Neuronal stem cell (in vitro differentiated cells): ENCODE results near the gene MUCL3. TPM values are rescaled to one million over a fixed set of nuclear protein-coding genes. Genes with fewer than 3 reads are reported as not detected.

ENCODE experiments used
- DNase-seq: peaks from one replicate; pipeline ENCODE4 v3.0.0-alpha.2; 2013; ENCODE audit warnings: low spot score
- H2AFZ ChIP-seq: one replicate; pipeline ENCODE4 v1.6.1; 2013; ENCODE audit warnings: mild to moderate bottlenecking, low read length, inconsistent platforms
- H2AK5ac ChIP-seq: 2 replicates; pipeline ENCODE4 v1.6.1; 2013; ENCODE audit warnings: low read depth, mild to moderate bottlenecking, inconsistent platforms, low read length, moderate library complexity, mixed read lengths
- H2BK120ac ChIP-seq: 2 replicates; pipeline ENCODE4 v1.6.1; 2013; ENCODE audit warnings: low read depth, mild to moderate bottlenecking, inconsistent platforms, low read length, moderate library complexity, mixed read lengths
- H2BK12ac ChIP-seq: one replicate; pipeline ENCODE4 v1.6.1; 2013; ENCODE audit warnings: low read length, inconsistent platforms
- H2BK15ac ChIP-seq: 2 replicates; pipeline ENCODE4 v1.6.1; 2013; ENCODE audit warnings: mild to moderate bottlenecking, low read length, inconsistent platforms, mixed read lengths
- H2BK5ac ChIP-seq: one replicate; pipeline ENCODE4 v1.6.1; 2013; ENCODE audit warnings: inconsistent platforms, mild to moderate bottlenecking, low read length, moderate library complexity
- H3K14ac ChIP-seq: one replicate; pipeline ENCODE4 v1.6.1; 2013; ENCODE audit warnings: low read length, inconsistent platforms
- H3K18ac ChIP-seq: 2 replicates; pipeline ENCODE4 v1.6.1; 2013; ENCODE audit warnings: low read length, inconsistent platforms
- H3K23ac ChIP-seq: 2 replicates; pipeline ENCODE4 v1.6.1; 2013; ENCODE audit warnings: low read depth, mild to moderate bottlenecking, mixed read lengths, low read length, inconsistent platforms; ENCODE audit not compliant: poor library complexity
- H3K27ac ChIP-seq: replicated peaks from 3 replicates; pipeline ENCODE4 v1.5.1; 2013; ENCODE audit warnings: low read length, inconsistent platforms
- H3K27me3 ChIP-seq, 3 experiments: 2 replicates each; pipeline ENCODE4 v1.6.1; 2013; ENCODE audit warnings: low read length in 3 of 3, mild to moderate bottlenecking in 2 of 3, inconsistent platforms in 1 of 3, low read depth in 1 of 3, mixed read lengths in 1 of 3, moderate library complexity in 1 of 3; ENCODE audit not compliant: control insufficient read depth in 3 of 3, insufficient read depth in 3 of 3
- H3K36me3 ChIP-seq, 2 donors: replicated peaks in 1 of 2; 2 replicates each; pipeline ENCODE4 v1.6.1; 2013; ENCODE audit warnings: low read length in 2 of 2; ENCODE audit not compliant: control insufficient read depth in 2 of 2, insufficient read depth in 2 of 2
- H3K4ac ChIP-seq: 2 replicates; pipeline ENCODE4 v1.6.1; 2013; ENCODE audit warnings: inconsistent platforms, mild to moderate bottlenecking, low read length, moderate library complexity
- H3K4me1 ChIP-seq, 2 donors: 1 replicate in 1 of 2; 2 replicates in 1 of 2; pipeline ENCODE4 v1.6.1; 2013; ENCODE audit warnings: low read length in 2 of 2, low read depth in 1 of 2; ENCODE audit not compliant: control insufficient read depth in 2 of 2, insufficient read depth in 1 of 2
- H3K4me2 ChIP-seq: one replicate; pipeline ENCODE4 v1.6.1; 2013; ENCODE audit warnings: mild to moderate bottlenecking, low read length, inconsistent platforms; ENCODE audit not compliant: insufficient read depth, poor library complexity, severe bottlenecking
- H3K4me3 ChIP-seq, 2 donors: 2 replicates each; pipeline ENCODE4 v1.5.1; 2013; ENCODE audit warnings: low read length in 2 of 2, mild to moderate bottlenecking in 2 of 2, inconsistent platforms in 1 of 2, moderate library complexity in 1 of 2
- H3K79me1 ChIP-seq: one replicate; pipeline ENCODE4 v1.6.1; 2013; ENCODE audit warnings: low read depth, mild to moderate bottlenecking, inconsistent platforms, low read length, moderate library complexity
- H3K9ac ChIP-seq: one replicate; pipeline ENCODE4 v1.6.1; 2013; ENCODE audit warnings: mild to moderate bottlenecking, low read depth, low read length, inconsistent platforms; ENCODE audit not compliant: poor library complexity
- H3K9me3 ChIP-seq, 2 donors: replicated peaks in 1 of 2; 2 replicates each; pipeline versions ENCODE3 to v1.6.1; 2013; ENCODE audit warnings: low read length in 2 of 2, mild to moderate bottlenecking in 2 of 2, inconsistent platforms in 1 of 2, low read depth in 1 of 2, mixed read lengths in 1 of 2, moderate library complexity in 1 of 2; ENCODE audit not compliant: control insufficient read depth in 2 of 2, insufficient read depth in 1 of 2
- H4K8ac ChIP-seq: one replicate; pipeline ENCODE4 v1.6.1; 2013; ENCODE audit warnings: low read depth, mild to moderate bottlenecking, inconsistent platforms, low read length, moderate library complexity
- H4K91ac ChIP-seq: one replicate; pipeline ENCODE4 v1.6.1; 2013; ENCODE audit warnings: low read length, low read depth, mild to moderate bottlenecking, inconsistent platforms; ENCODE audit not compliant: poor library complexity
- WGBS, 2 donors: extraction: QIAGEN DNeasy Blood & Tissue Kit; methylation state at CpG; one replicate each; pipeline ENCODE4 v1.1.7; 2013; ENCODE audit warnings: missing lambda C conversion rate in 2 of 2, mixed read lengths in 1 of 2; ENCODE audit not compliant: insufficient read length in 2 of 2, insufficient replicate concordance in 1 of 2; ENCODE audit errors: extremely low coverage in 2 of 2; 5-methylcytosine and 5-hydroxymethylcytosine counted together
- polyA plus RNA-seq, 2 experiments: library from polyadenylated mRNA; stranded (reverse); fragments of 200-250 nt; gene quantifications; one replicate each; pipeline ENCODE4 v1.2.3, GENCODE V29; 2013

MUCL3 gene, protein sequence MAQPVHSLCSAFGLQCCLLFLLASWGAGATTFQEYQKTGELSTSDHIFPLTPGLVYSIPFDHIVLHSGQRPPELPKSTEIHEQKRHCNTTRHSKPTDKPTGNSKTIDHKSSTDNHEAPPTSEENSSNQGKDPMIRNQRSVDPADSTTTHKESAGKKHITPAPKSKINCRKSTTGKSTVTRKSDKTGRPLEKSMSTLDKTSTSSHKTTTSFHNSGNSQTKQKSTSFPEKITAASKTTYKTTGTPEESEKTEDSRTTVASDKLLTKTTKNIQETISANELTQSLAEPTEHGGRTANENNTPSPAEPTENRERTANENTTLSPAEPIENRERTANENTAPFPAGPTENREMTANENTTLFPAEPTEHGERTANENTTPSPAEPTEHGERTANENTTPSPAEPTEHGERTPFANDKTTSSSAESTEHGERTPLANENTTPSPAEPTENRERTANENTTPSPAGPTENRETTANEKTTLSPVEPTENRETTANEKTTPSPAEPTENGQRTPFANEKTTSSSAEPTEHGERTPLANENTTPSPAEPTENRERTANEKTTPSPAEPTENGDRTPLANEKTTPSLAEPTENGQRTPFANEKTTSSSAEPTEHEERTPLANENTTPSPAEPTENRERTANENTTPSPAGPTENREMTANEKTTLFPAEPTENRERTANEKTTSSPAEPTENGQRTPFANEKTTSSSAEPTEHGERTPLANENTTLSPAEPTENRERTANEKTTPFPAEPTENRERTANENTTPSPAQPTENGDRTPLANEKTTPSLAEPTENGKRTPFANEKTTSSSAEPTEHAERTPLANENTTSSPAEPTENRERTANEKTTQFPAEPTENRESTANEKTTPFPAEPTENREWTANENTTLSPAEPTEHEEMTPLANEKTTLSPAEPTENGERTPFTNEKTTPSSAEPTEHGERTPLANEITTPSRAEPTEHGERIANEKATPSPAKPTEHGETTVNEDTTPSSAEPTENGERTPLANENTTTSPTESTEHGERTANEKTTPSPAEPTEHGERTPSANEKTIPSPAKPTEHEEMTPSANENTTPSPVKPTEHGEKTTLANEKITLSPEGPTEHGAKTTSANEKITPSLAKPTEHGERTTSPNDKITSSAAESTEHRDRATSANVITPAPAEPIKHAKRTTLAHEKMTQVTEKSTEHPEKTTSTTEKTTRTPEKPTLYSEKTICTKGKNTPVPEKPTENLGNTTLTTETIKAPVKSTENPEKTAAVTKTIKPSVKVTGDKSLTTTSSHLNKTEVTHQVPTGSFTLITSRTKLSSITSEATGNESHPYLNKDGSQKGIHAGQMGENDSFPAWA (N-terminal part only)
- polyA plus RNA-seq (2013, experiment 1 of 2), result 0.29 TPM
- polyA plus RNA-seq (2013, experiment 2 of 2), result 0.24 TPM

GRCh38 chr6:30940361-30940986, at the start of gene MUCL3:
Gene MUCL3, plus strand, starts transcription at chr6:30940973. Its CDS starts 27 bp downstream, at chr6:30941000.
- no peak within 1 kb of the TSS for H4K8ac ChIP-seq
- H3K14ac ChIP-seq, result peak within 1 kb of the TSS; percentile 5
- no CpG with 5 or more reads among the region's 16 CpGs for WGBS, 2 donors
- no peak within 1 kb of the TSS for H3K9ac ChIP-seq
- no peak within 1 kb of the TSS for H2AFZ ChIP-seq
- peaks cover 7 to 26% of the 10 kb centered on the region in 2 donors for H3K4me1 ChIP-seq
- H3K4ac ChIP-seq, result no peak within 1 kb of the TSS
- peak within 1 kb of the TSS; percentile 97 for H2BK12ac ChIP-seq
- peak within 1 kb of the TSS; percentile 81 for H2AK5ac ChIP-seq
- peaks cover 0 to 26% (median 0%) of the 10 kb centered on the region in 3 experiments for H3K27me3 ChIP-seq
- no peak within 1 kb of the TSS for H3K27ac ChIP-seq
- no peak within 1 kb of the TSS for H3K23ac ChIP-seq
- no peak within 1 kb of the TSS for H3K4me3 ChIP-seq
- H2BK5ac ChIP-seq, result peak within 1 kb of the TSS; percentile 59
- H3K18ac ChIP-seq, result peak within 1 kb of the TSS; percentile 68
- H2BK120ac ChIP-seq, result peak within 1 kb of the TSS; percentile 52
- H3K36me3 ChIP-seq, result no peaks in the 10 kb centered on the region
- H3K9me3 ChIP-seq, result no peaks in the 10 kb centered on the region
- no peak for DNase-seq
- H2BK15ac ChIP-seq, result peak within 1 kb of the TSS; percentile 71
- H3K4me2 ChIP-seq, result no peak within 1 kb of the TSS
- H4K91ac ChIP-seq, result no peak within 1 kb of the TSS
- H3K79me1 ChIP-seq, result no peaks in the 10 kb centered on the region

- no peak overlapping the region for H2BK120ac ChIP-seq
- no peak overlapping the region for H2BK15ac ChIP-seq
- H3K23ac ChIP-seq, result peak overlapping the region; percentile 29
- no peak overlapping the region for H3K4me3 ChIP-seq
- no peaks in the 10 kb centered on the region for H3K9me3 ChIP-seq
- H3K4me2 ChIP-seq, result no peak overlapping the region
- H2BK5ac ChIP-seq, result no peak overlapping the region
- DNase-seq, result no peak
- no peak overlapping the region for H4K8ac ChIP-seq
- H3K9ac ChIP-seq, result no peak overlapping the region
- H3K27me3 ChIP-seq, result no peaks in the 10 kb centered on the region
- no peak overlapping the region for H2BK12ac ChIP-seq
- H3K4ac ChIP-seq, result no peak overlapping the region
- H3K4me1 ChIP-seq, result peaks cover 12 to 35% of the 10 kb centered on the region in 2 donors
- no CpG with 5 or more reads among the region's 4 CpGs for WGBS, 2 donors
- H2AK5ac ChIP-seq, result peak overlapping the region; percentile 36
- H3K36me3 ChIP-seq, result peaks cover 65 to 97% of the 10 kb centered on the region in 2 donors
- H3K18ac ChIP-seq, result no peak overlapping the region
- H3K79me1 ChIP-seq, result peaks cover 40% of the 10 kb centered on the region
- H3K14ac ChIP-seq, result no peak overlapping the region
- H4K91ac ChIP-seq, result no peak overlapping the region
- no peak overlapping the region for H2AFZ ChIP-seq
- no peak overlapping the region for H3K27ac ChIP-seq
Measured at GRCh38 chr6:30891450-30891723, 49.4 kb upstream of the MUCL3 start.

GRCh38 chr6:30891816-30892538, 48.8 kb upstream of the MUCL3 start:
- Histone ChIP-seq H3K9me3 (no peaks in the 10 kb centered on the region), H3K27ac (no peak overlapping the region), H2BK5ac (no peak overlapping the region), H2BK12ac (no peak overlapping the region), H2BK15ac (no peak overlapping the region), H3K36me3 (peaks cover 69 to 100% of the 10 kb centered on the region in 2 donors), H2AK5ac (no peak overlapping the region), H3K18ac (peak overlapping the region; percentile 73), H3K4ac (no peak overlapping the region), H2AFZ (no peak overlapping the region), H3K4me3 (no peak overlapping the region), H3K14ac (peak overlapping the region; percentile 85), H3K27me3 (no peaks in the 10 kb centered on the region), H4K8ac (no peak overlapping the region), H4K91ac (no peak overlapping the region), H3K4me2 (no peak overlapping the region), H3K9ac (peak overlapping the region; percentile 51), H3K23ac (no peak overlapping the region), H3K79me1 (peaks cover 40% of the 10 kb centered on the region), H2BK120ac (no peak overlapping the region), H3K4me1 (peaks cover 6 to 30% of the 10 kb centered on the region in 2 donors)
- no CpG with 5 or more reads among the region's 21 CpGs for WGBS, 2 donors
- no peak for DNase-seq
